Measurements from ENCODE around the gene ATG4C.
A peak's percentile ranks its signal among the peaks of the same experiment; 100 is the strongest.
"Not testable (repeated sequence)": the region's sequence is repeated elsewhere in the genome, so short reads cannot be mapped to it uniquely, and the experiment has no call there.

Gene ATG4C

GRCh38 chr1:62783736-62784508 lies at the start of gene ATG4C:
TSS of gene ATG4C (plus strand) at chr1:62784132. CDS start at chr1:62803787, 19,655 bp downstream.
- intact Hi-C loops (cut with micrococcal nuclease): loop anchor here (2.0 kb wide), 2 partner anchors 17 to 347 kb away; partner anchors contain the start of gene USP1

GRCh38 chr1:62735491-62736171 lies 48.3 kb upstream of the ATG4C start:
- Mint-ChIP-seq H3K27ac (no peak overlapping the region), H3K4me1 (ENCODE audit: low read depth) (peaks cover 8% of the 10 kb centered on the region), H3K9me3 (no peaks in the 10 kb centered on the region), H3K4me3 (no peak overlapping the region), H3K27me3 (no peaks in the 10 kb centered on the region), H3K36me3 (ENCODE audit: low read depth) (no peaks in the 10 kb centered on the region)
- intact Hi-C loops (cut with micrococcal nuclease): no loop called here

More at GRCh38 chr1:62783736-62784508, at the start of gene ATG4C:
- Mint-ChIP-seq H3K4me3 (no peak within 1 kb of the TSS), H3K4me1 (ENCODE audit: low read depth) (peaks cover 25% of the 10 kb centered on the region), H3K27me3 (no peaks in the 10 kb centered on the region), H3K9me3 (no peaks in the 10 kb centered on the region), H3K36me3 (ENCODE audit: low read depth) (no peaks in the 10 kb centered on the region), H3K27ac (no peak within 1 kb of the TSS)

GRCh38 chr1:62740701-62741100 lies 43.2 kb upstream of the ATG4C start:
- intact Hi-C loops (cut with micrococcal nuclease): loop anchor here (5.0 to 10.0 kb wide), 2 partner anchors 53 to 96 kb away; partner anchors contain the start of gene DOCK7
- H3K27me3 Mint-ChIP-seq; H3K36me3 Mint-ChIP-seq (ENCODE audit: low read depth); H3K9me3 Mint-ChIP-seq: not testable (repeated sequence)
- Mint-ChIP-seq H3K4me1 (ENCODE audit: low read depth) (peaks cover 11% of the 10 kb centered on the region), H3K27ac (peak overlapping the region; percentile 3), H3K4me3 (peak overlapping the region; percentile 15)

GRCh38 chr1:62744611-62745577 lies 39.0 kb upstream of the ATG4C start:
- Mint-ChIP-seq H3K4me3 (no peak overlapping the region), H3K27me3 (peaks cover 6% of the 10 kb centered on the region), H3K4me1 (ENCODE audit: low read depth) (peaks cover 9% of the 10 kb centered on the region), H3K27ac (no peak overlapping the region), H3K36me3 (ENCODE audit: low read depth) (no peaks in the 10 kb centered on the region), H3K9me3 (no peaks in the 10 kb centered on the region)
- intact Hi-C loops (cut with micrococcal nuclease): loop anchor here (5.0 to 10.0 kb wide), 2 partner anchors 58 to 100 kb away; partner anchors contain the start of gene DOCK7

- no peak overlapping the region for H3K27ac Mint-ChIP-seq
- no peaks in the 10 kb centered on the region for H3K36me3 Mint-ChIP-seq (ENCODE audit: low read depth)
- peaks cover 6% of the 10 kb centered on the region for H3K27me3 Mint-ChIP-seq
- H3K4me1 Mint-ChIP-seq (ENCODE audit: low read depth): peaks cover under 1% of the 10 kb centered on the region
- no peaks in the 10 kb centered on the region for H3K9me3 Mint-ChIP-seq
- intact Hi-C loops (cut with micrococcal nuclease): loop anchor here (1.0 to 10.0 kb wide), 2 partner anchors 101 to 238 kb away; no protein-coding TSS in a partner anchor
- H3K4me3 Mint-ChIP-seq: no peak overlapping the region
Measured at GRCh38 chr1:62746086-62746808, 37.7 kb upstream of the ATG4C start.

- intact Hi-C loops (cut with micrococcal nuclease): loop anchor here (1.0 to 10.0 kb wide), 2 partner anchors 102 to 238 kb away; no protein-coding TSS in a partner anchor
- Mint-ChIP-seq H3K9me3 (no peaks in the 10 kb centered on the region), H3K4me3 (no peak overlapping the region), H3K27me3 (peaks cover 6% of the 10 kb centered on the region), H3K4me1 (ENCODE audit: low read depth) (no peaks in the 10 kb centered on the region), H3K27ac (no peak overlapping the region), H3K36me3 (ENCODE audit: low read depth) (no peaks in the 10 kb centered on the region)
Measured at GRCh38 chr1:62746809-62747138, 37.2 kb upstream of the ATG4C start.

- no peaks in the 10 kb centered on the region for H3K4me1 Mint-ChIP-seq (ENCODE audit: low read depth)
- H3K27me3 Mint-ChIP-seq: no peaks in the 10 kb centered on the region
- intact Hi-C loops (cut with micrococcal nuclease): no loop called here
- H3K4me3 Mint-ChIP-seq: no peak overlapping the region
- no peaks in the 10 kb centered on the region for H3K36me3 Mint-ChIP-seq (ENCODE audit: low read depth)
- H3K9me3 Mint-ChIP-seq: no peaks in the 10 kb centered on the region
- H3K27ac Mint-ChIP-seq: no peak overlapping the region
Measured at GRCh38 chr1:62753031-62753965, 30.6 kb upstream of the ATG4C start.

- H3K4me3 Mint-ChIP-seq; H3K9me3 Mint-ChIP-seq; H3K27me3 Mint-ChIP-seq; H3K36me3 Mint-ChIP-seq (ENCODE audit: low read depth); intact Hi-C loops (cut with micrococcal nuclease): not testable (repeated sequence)
- peaks cover 11% of the 10 kb centered on the region for H3K4me1 Mint-ChIP-seq (ENCODE audit: low read depth)
- peak overlapping the region; percentile 28 for H3K27ac Mint-ChIP-seq
Measured at GRCh38 chr1:62754938-62755337, 29.0 kb upstream of the ATG4C start.

GRCh38 chr1:62756255-62756884 lies 27.6 kb upstream of the ATG4C start:
- H3K27ac Mint-ChIP-seq; intact Hi-C loops (cut with micrococcal nuclease): not testable (repeated sequence)
- H3K4me1 Mint-ChIP-seq (ENCODE audit: low read depth): peaks cover 11% of the 10 kb centered on the region

GRCh38 chr1:62759232-62759875 lies 24.6 kb upstream of the ATG4C start:
- H3K27me3 Mint-ChIP-seq; intact Hi-C loops (cut with micrococcal nuclease); H3K36me3 Mint-ChIP-seq (ENCODE audit: low read depth); H3K9me3 Mint-ChIP-seq: not testable (repeated sequence)
- peak overlapping the region; percentile 77 for H3K27ac Mint-ChIP-seq
- peaks cover 11% of the 10 kb centered on the region for H3K4me1 Mint-ChIP-seq (ENCODE audit: low read depth)
- H3K4me3 Mint-ChIP-seq: peak overlapping the region; percentile 53

More at GRCh38 chr1:62756255-62756884, 27.6 kb upstream of the ATG4C start:
- H3K27me3 Mint-ChIP-seq; H3K36me3 Mint-ChIP-seq (ENCODE audit: low read depth); H3K4me3 Mint-ChIP-seq; H3K9me3 Mint-ChIP-seq: not testable (repeated sequence)

- intact Hi-C loops (cut with micrococcal nuclease); H3K9me3 Mint-ChIP-seq; H3K4me3 Mint-ChIP-seq; H3K27me3 Mint-ChIP-seq; H3K36me3 Mint-ChIP-seq (ENCODE audit: low read depth): not testable (repeated sequence)
- Mint-ChIP-seq H3K27ac (peak overlapping the region; percentile 77), H3K4me1 (ENCODE audit: low read depth) (peaks cover 11% of the 10 kb centered on the region)
Measured at GRCh38 chr1:62760021-62760782, 23.7 kb upstream of the ATG4C start.
